GM12878 (cell line): ENCODE measurements around the gene NKAIN4. TPM values are rescaled to one million over a fixed set of nuclear protein-coding genes. Genes with fewer than 3 reads are reported as not detected.

Experiments
- ATAC-seq: fragments of 200-7000 bp; cut with Tn5 transposase; 3 replicates; pipeline ENCODE4 v1.9.1; 2020; ENCODE audit warnings: mild to moderate bottlenecking, moderate library complexity
- BruUV-seq: library from RNA; stranded (reverse); fragments of 400-500 nt; replicated peaks from 2 replicates; lab custom pipeline; 2021; lab: Mats Ljungman, UMichigan
- CTCF ChIA-PET: fragments of 300-600 bp; sonication (Branson Sonifier 250); formaldehyde crosslinking; extraction: SDS; loops from one replicate; lab custom pipeline; 2021; ENCODE audit warnings: inconsistent platforms; lab: Yijun Ruan, JAX
- POLR2A ChIA-PET: fragments of 350-600 bp; formaldehyde crosslinking; extraction: SDS; loops from one replicate; lab custom pipeline; 2021; ENCODE audit warnings: inconsistent platforms; lab: Charles Lee
- RAD21 ChIA-PET: fragments of 300-600 bp; sonication (Branson Sonifier 250); formaldehyde crosslinking; loops from one replicate; lab custom pipeline; 2023; ENCODE audit warnings: antibody characterized with exemption; ENCODE audit not compliant: unreplicated experiment; lab: Charles Lee
- SMC1A ChIA-PET: fragments of 300-600 bp; sonication (Branson Sonifier 250); formaldehyde crosslinking; loops from one replicate; lab custom pipeline; 2023; ENCODE audit not compliant: unreplicated experiment, uncharacterized antibody; lab: Charles Lee
- DNase-seq: peaks from one replicate; pipeline ENCODE4 v3.0.0-alpha.2; 2011; ENCODE audit warnings: low read depth, low spot score
- FAIRE-seq: peaks from 3 replicates; lab custom pipeline; 2011; peaks lifted over from hg19 to GRCh38; lab: Jason Lieb, UNC
- H2AFZ ChIP-seq: 2 replicates; pipeline ENCODE4 v1.6.0; 2011; ENCODE audit warnings: low read depth, low read length, control low read depth; ENCODE audit not compliant: control insufficient read depth
- H3K27ac ChIP-seq: 2 replicates; pipeline ENCODE4 v1.5.1; 2011; ENCODE audit warnings: control low read depth; ENCODE audit not compliant: control insufficient read depth, insufficient read depth
- H3K27me3 ChIP-seq, 2 experiments: replicated peaks in 1 of 2; 2 replicates each; pipeline versions ENCODE4 v1.6.0 to v1.6.1; 2011; ENCODE audit warnings: low read length in 1 of 2; ENCODE audit not compliant: control insufficient read depth in 2 of 2, insufficient read depth in 2 of 2
- H3K36me3 ChIP-seq, 2 experiments: 2 replicates each; pipeline ENCODE4 v1.5.1; 2011; ENCODE audit warnings: low read length in 1 of 2; ENCODE audit not compliant: control insufficient read depth in 2 of 2, insufficient read depth in 2 of 2
- H3K4me1 ChIP-seq: 2 replicates; pipeline ENCODE4 v1.6.1; 2011; ENCODE audit warnings: mild to moderate bottlenecking, low read length, moderate library complexity, mixed read lengths; ENCODE audit not compliant: control insufficient read depth, insufficient read depth
- H3K4me2 ChIP-seq: 2 replicates; pipeline ENCODE4 v1.6.0; 2011; ENCODE audit warnings: control low read depth; ENCODE audit not compliant: control insufficient read depth, insufficient read depth
- H3K4me3 ChIP-seq: fragments of 200-600 bp; sonication (generic); 2 replicates; pipeline ENCODE4 v1.5.1; 2016
- H3K79me2 ChIP-seq: 2 replicates; pipeline ENCODE4 v1.6.0; 2011; ENCODE audit warnings: low read length; ENCODE audit not compliant: control insufficient read depth, insufficient read depth
- H3K9ac ChIP-seq: 2 replicates; pipeline ENCODE4 v1.8.0; 2011; ENCODE audit warnings: low read length, control low read depth, mixed read lengths; ENCODE audit not compliant: control insufficient read depth, insufficient read depth
- H3K9me3 ChIP-seq: replicated peaks from 3 replicates; pipeline ENCODE4 v1.5.1; 2011; ENCODE audit warnings: mild to moderate bottlenecking, low read length; ENCODE audit not compliant: control insufficient read depth, insufficient read depth
- H4K20me1 ChIP-seq: 2 replicates; pipeline ENCODE4 v1.6.0; 2011; ENCODE audit not compliant: control insufficient read depth, insufficient read depth
- IRF3 ChIP-seq: fragments of 450-650 bp; IDR thresholded peaks from 2 replicates; pipeline ENCODE4 v1.6.1; 2014; ENCODE audit warnings: mild to moderate bottlenecking
- JUNB ChIP-seq: IDR thresholded peaks from 2 replicates; pipeline ENCODE4 v1.6.1; 2016; ENCODE audit warnings: antibody characterized with exemption, mild to moderate bottlenecking
- SUZ12 ChIP-seq: fragments of 200-600 bp; sonication (generic); IDR thresholded peaks from one replicate; pipeline ENCODE4 v1.6.1; 2018; ENCODE audit warnings: antibody characterized with exemption, mild to moderate bottlenecking; ENCODE audit not compliant: unreplicated experiment
- TAF1 ChIP-seq: IDR thresholded peaks from 2 replicates; pipeline ENCODE4 v1.6.1; 2011; ENCODE audit warnings: mild to moderate bottlenecking, low read depth, low read length, borderline replicate concordance
- ZBTB11 ChIP-seq: fragments of 450-650 bp; formaldehyde crosslinking; IDR thresholded peaks from 2 replicates; pipeline ENCODE4 v1.5.0; 2022; ENCODE audit warnings: mild to moderate bottlenecking, missing genetic modification characterization
- WGBS: methylation state at CpG from one replicate; pipeline ENCODE4 v1.1.6; 2016; ENCODE audit warnings: low lambda C conversion rate; ENCODE audit not compliant: insufficient replicate concordance, insufficient coverage; ENCODE audit errors: missing lambda C conversion rate; 5-methylcytosine and 5-hydroxymethylcytosine counted together
- in situ Hi-C: fragments of 300-500 bp; cut with MboI; formaldehyde crosslinking; loops from 9 replicates; pipeline ENCODE4 v1.14.3; 2018; ENCODE audit warnings: mixed read lengths
- intact Hi-C: fragments of 100-400 bp; cut with micrococcal nuclease; formaldehyde crosslinking; loops from one replicate; pipeline ENCODE4 v1.14.2; 2022; ENCODE audit not compliant: unreplicated experiment
- polyA plus RNA-seq, 11 experiments: library from polyadenylated mRNA; depleted of rRNA in 4 of 11; unstranded in 6 of 11; stranded (reverse) in 5 of 11; fragments of >200 nt; fragmentation: Nextera tagmentation in 4 of 11; fragmentation: Illumina TruSeq in 1 of 11; extraction: Ambion mirVana in 4 of 11; extraction: Trizol in 1 of 11; gene quantifications; 1 replicate in 1 of 11; 2 replicates in 10 of 11; pipeline versions ENCODE4 v1.2.1 to v1.2.3, GENCODE V29; 2011 to 2016; ENCODE audit warnings: inconsistent platforms in 2 of 11, missing spikeins in 2 of 11, low read depth in 1 of 11
- total RNA-seq, 4 experiments: library from RNA; depleted of rRNA in 3 of 4; stranded (reverse); fragments of >200 nt in 3 of 4; fragmentation: Illumina TruSeq in 1 of 4; extraction: Trizol in 1 of 4; gene quantifications; 2 replicates each; pipeline versions ENCODE4 v1.2.1 to v1.2.3, GENCODE V29; 2013 to 2021

Gene NKAIN4
- total and polyA plus RNA-seq, 10 of the 15 experiments (the other 5 are each of a cell fraction or from before 2014, with no cell fraction given), result 0.11 TPM; not detected in 9

- TF ChIP-seq ZBTB11 (CRISPR knock-in tag) (no peak), TAF1 (no peak), SUZ12 (no peak)
These were observed 39.7 kb upstream of the NKAIN4 start (continued) for GRCh38 chr20:63293871-63294535.

- ATAC-seq (no peak), FAIRE-seq (no peak), DNase-seq (no peak)
- H3K9ac ChIP-seq, result no peak overlapping the region
- H3K4me1 ChIP-seq, result no peaks in the 10 kb centered on the region
- CTCF ChIA-PET, result no interaction called here
- BruUV-seq, result no TSS peak
- no peaks in the 10 kb centered on the region; a peak in 1 of 4 replicates for H3K27me3 ChIP-seq
- no peaks in the 10 kb centered on the region for H4K20me1 ChIP-seq
- H3K27ac ChIP-seq, result no peak overlapping the region
- POLR2A ChIA-PET, result no interaction called here
- no peak overlapping the region for H2AFZ ChIP-seq
- TF ChIP-seq TAF1 (no peak), IRF3 (no peak), JUNB (no peak)
- intact Hi-C loops (no loop called here), in situ Hi-C loops (no loop called here)
- no peaks in the 10 kb centered on the region for H3K79me2 ChIP-seq
- no peak overlapping the region for H3K4me3 ChIP-seq
- H3K4me2 ChIP-seq, result no peak overlapping the region
- H3K36me3 ChIP-seq, result peaks cover 0 to 4% of the 10 kb centered on the region in 2 experiments; a peak in 2 of 4 replicates
- WGBS, result 49% methylated on average over 11 of the region's 11 CpGs
- SMC1A ChIA-PET, result no interaction called here
- RAD21 ChIA-PET, result no interaction called here
- no peaks in the 10 kb centered on the region for H3K9me3 ChIP-seq
These were observed 39.2 kb upstream of the NKAIN4 start for GRCh38 chr20:63293456-63293855.
